Stimulated activated memory B cell treated with anti-CD40 and anti-IgM and Interleukin-4, amounts not matched to agents 10 μg/mL and 1 μg/mL and 100 μg/mL, for 72 hours (primary cell): ENCODE data around the gene RUNX3.

Experiments
- ATAC-seq: fragments of 150-1000 bp; cut with Tn5 transposase; 2 replicates; pipeline ENCODE4 v1.10.0; 2021
- H3K27ac Mint-ChIP-seq: one replicate; pipeline ENCODE4 v1.8.0; 2022; ENCODE audit warnings: mild to moderate bottlenecking, mixed read lengths
- H3K27me3 Mint-ChIP-seq: one replicate; pipeline ENCODE4 v1.8.0; 2022; ENCODE audit warnings: mixed read lengths
- H3K36me3 Mint-ChIP-seq: one replicate; pipeline ENCODE4 v1.8.0; 2022; ENCODE audit warnings: mixed read lengths
- H3K4me1 Mint-ChIP-seq: one replicate; pipeline ENCODE4 v1.8.0; 2022; ENCODE audit warnings: mixed read lengths
- H3K4me3 Mint-ChIP-seq: one replicate; pipeline ENCODE4 v1.8.0; 2022; ENCODE audit warnings: mild to moderate bottlenecking, moderate library complexity, mixed read lengths
- H3K9me3 Mint-ChIP-seq: one replicate; pipeline ENCODE4 v1.8.0; 2022; ENCODE audit warnings: mixed read lengths

RUNX3 gene

DNA sequence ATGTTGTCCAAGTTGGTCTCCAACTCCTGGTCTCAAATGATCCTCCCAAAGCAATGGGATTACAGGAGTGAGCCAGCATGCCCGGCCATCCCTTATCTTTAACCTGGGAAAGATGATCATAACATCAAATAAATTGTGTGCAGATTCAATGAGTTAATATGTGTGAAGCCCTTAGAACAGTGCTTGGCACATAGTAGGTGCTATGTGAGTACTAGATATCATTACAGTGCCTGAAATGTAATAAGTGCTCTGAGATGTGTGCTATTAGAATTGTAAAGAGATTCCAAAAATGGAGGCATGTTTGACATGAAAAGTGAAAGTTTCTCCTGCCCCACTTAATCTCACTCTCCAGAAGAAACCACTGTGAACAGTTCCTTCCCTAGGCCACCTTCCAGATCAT is 71.8 kb downstream of the RUNX3 start:
- no peak overlapping the region for H3K4me3 Mint-ChIP-seq

DNA sequence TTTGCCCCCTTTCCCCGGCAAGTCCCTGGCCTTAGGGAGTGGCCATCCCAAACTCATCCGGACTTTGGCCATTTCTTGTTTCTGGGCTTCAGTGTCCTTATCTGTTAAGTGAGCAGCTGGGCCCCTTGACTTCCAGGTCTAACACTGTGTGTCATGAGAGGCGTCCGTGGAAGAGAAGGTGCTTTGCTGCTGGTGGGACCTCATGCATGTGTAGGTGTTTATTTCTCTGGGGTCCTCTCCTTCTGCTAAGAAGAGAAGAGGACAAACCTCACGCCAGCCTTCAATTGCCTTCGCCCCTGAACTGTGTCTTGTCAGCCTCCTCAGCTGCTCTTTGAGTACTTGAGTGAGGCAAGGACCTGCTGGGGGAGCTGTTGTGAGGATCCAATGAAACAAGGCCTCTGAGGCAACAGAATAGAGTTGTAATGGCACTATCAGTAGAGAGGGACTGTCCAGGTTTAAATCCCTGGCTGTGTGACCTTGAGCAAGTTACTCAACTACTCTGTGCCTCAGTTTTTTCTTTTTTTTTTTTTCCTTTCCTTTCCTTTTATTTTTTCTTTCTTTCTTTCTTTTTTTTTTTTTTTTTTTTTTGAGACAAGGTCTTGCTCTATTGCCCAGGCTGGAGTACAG is 72.5 kb downstream of the RUNX3 start:
- no peaks in the 10 kb centered on the region for H3K9me3 Mint-ChIP-seq
- no peaks in the 10 kb centered on the region for H3K4me1 Mint-ChIP-seq
- H3K27ac Mint-ChIP-seq, result no peak overlapping the region
- peaks cover 14% of the 10 kb centered on the region for H3K27me3 Mint-ChIP-seq
- ATAC-seq, result no peak
- no peak overlapping the region for H3K4me3 Mint-ChIP-seq
- no peaks in the 10 kb centered on the region for H3K36me3 Mint-ChIP-seq

More for the DNA sequence above, 71.8 kb downstream of the RUNX3 start:
- no peak overlapping the region for H3K27ac Mint-ChIP-seq
- H3K9me3 Mint-ChIP-seq, result no peaks in the 10 kb centered on the region
- H3K36me3 Mint-ChIP-seq, result no peaks in the 10 kb centered on the region
- no peak for ATAC-seq
- H3K27me3 Mint-ChIP-seq, result peaks cover 20% of the 10 kb centered on the region
- no peaks in the 10 kb centered on the region for H3K4me1 Mint-ChIP-seq

DNA sequence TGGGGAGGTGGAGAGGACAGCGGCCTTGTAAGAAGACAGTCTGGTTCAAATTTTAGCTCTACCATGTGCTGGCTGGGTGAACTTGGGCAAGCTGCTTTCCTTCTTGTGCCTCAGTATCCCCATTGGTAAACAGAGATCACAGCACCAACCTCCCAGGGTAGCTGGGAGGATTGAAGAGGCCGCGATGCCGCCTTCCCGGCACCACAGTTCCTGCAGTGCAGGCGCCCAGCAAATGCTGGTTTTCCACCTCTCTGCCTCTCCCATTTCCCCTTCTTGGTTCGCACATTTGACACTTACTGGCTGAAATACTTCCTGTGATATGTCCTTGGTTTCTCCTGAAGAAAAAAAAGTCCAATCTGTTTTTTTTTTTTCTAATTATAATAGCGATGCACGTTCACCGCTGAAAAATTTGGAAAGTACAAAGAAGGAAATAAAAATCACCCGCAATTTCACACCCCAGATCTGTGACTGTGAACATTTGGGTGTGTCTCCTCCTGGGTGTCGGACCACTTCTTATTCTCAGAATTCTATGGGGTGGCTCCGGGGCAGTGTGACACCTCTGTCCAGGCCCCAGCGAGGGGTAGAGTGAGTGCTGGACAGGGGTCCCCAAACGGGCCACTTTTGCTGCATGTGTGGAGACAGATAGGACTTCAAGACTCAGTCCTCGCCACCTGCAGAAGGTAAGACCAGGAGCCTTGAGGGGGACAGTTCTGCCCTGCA is 73.1 kb downstream of the RUNX3 start:
- ATAC-seq, result no peak
- Mint-ChIP-seq H3K4me1 (no peaks in the 10 kb centered on the region), H3K36me3 (no peaks in the 10 kb centered on the region), H3K9me3 (no peaks in the 10 kb centered on the region), H3K27me3 (peaks cover 14% of the 10 kb centered on the region), H3K4me3 (no peak overlapping the region), H3K27ac (no peak overlapping the region)

DNA sequence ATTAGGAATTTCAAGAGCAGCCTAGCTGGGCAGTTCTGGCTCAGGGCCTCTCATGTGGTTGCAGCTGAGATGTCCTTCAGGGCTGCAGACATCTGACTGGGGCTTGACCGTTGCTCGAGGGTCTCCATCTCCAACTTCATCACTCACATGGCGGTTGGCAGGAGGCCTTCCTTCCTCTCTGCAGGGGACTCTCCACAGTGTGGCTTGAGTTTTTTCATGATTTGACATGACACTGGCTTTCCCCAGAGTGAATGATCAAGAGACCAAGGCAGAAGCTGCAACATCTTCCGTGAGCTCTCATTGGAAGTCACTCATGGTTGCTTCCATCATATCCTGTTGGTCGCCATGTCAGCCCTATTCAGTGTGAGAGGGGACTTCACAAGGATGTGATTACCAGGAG is 74.6 kb downstream of the RUNX3 start:
- no peaks in the 10 kb centered on the region for H3K4me1 Mint-ChIP-seq
- no peak overlapping the region for H3K27ac Mint-ChIP-seq
- H3K4me3 Mint-ChIP-seq, result no peak overlapping the region
- peaks cover 5% of the 10 kb centered on the region for H3K27me3 Mint-ChIP-seq
- no peaks in the 10 kb centered on the region for H3K36me3 Mint-ChIP-seq
- no peaks in the 10 kb centered on the region for H3K9me3 Mint-ChIP-seq
- peak; percentile 24 for ATAC-seq

DNA sequence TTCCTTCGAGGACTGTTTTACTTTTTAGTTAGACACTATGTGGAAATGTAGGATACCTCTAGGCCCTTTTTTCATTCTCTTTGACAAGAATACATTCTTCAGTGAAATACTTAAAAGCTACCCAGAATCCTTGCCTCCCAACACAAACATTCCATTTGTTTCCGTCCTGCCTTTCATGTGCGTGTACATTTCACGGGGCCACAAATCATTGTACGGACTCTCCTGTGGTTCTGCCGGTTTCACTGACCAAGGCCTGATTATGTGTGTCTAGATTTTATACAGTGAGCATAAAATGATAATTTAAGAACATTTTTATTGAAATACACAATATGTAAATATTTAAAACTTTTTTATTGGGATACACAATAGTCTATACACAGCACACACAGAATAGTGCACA is 76.4 kb downstream of the RUNX3 start:
- ATAC-seq, result no peak
- Mint-ChIP-seq H3K27me3 (no peaks in the 10 kb centered on the region), H3K9me3 (no peaks in the 10 kb centered on the region), H3K4me3 (no peak overlapping the region), H3K4me1 (peaks cover 13% of the 10 kb centered on the region), H3K27ac (no peak overlapping the region), H3K36me3 (no peaks in the 10 kb centered on the region)

DNA sequence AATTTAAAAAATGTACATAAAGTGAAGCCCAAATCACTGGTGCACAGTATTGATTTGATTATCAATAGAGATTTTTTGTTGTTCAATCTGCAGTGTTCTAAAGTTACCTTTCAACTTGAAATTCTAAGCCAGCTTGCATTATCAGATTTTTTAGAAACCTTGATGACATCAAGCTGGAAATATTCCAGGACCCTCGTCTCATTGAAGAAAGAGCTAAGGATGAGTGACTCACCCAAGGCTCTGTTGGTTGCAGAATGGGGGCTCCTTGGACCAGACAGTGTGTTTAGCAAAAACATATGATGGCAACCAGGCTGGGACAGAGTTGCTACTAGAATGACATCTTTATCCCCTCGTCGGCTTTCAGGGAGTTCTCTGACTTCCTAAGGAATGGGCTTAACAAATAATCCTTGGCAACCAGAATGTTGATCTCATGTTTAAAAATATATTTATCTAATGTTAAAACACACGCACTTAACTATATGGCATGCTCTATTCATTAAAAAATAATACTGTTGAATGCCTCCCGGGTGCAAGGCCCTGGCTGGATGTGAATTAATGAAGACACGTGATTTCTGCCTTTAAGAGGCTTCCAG is 79.7 kb downstream of the RUNX3 start:
- no peaks in the 10 kb centered on the region for H3K9me3 Mint-ChIP-seq
- ATAC-seq, result no peak
- H3K36me3 Mint-ChIP-seq, result no peaks in the 10 kb centered on the region
- no peak overlapping the region for H3K4me3 Mint-ChIP-seq
- peaks cover 18% of the 10 kb centered on the region for H3K4me1 Mint-ChIP-seq
- peak overlapping the region; percentile 44 for H3K27ac Mint-ChIP-seq
- H3K27me3 Mint-ChIP-seq, result no peaks in the 10 kb centered on the region

DNA sequence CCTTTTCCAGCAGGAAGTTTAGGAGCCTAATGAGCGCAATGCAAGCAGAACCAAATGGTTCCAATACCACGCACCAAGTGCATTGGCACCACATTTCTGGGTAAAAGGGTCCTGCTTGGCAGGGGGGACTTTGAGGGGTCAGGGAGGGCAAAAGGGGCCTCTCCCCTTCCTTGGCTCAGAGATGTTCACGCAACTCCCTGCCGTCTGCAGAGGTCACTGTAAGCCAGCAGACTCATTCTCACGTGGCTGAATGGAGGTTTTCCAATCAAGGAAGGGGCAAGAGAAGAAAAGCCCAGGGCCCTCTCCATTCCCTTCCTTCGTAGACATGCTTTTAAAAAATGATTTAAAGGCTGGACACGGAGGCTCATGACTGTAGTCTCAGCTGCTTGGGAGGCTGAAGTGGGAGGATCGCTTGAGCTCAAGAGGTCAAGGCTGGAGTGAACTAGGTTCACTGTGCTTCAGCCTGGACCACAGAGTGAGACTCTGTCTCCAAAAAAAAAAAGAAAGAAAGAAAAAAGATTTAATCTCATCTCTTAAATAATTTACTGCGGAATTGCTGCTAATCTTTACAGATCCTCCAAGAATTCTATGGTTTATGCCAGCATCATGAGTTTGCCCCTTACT is 80.3 kb downstream of the RUNX3 start:
- no peak for ATAC-seq
- Mint-ChIP-seq H3K27me3 (no peaks in the 10 kb centered on the region), H3K27ac (peak overlapping the region; percentile 44), H3K4me3 (peak overlapping the region; percentile 74), H3K4me1 (peaks cover 18% of the 10 kb centered on the region), H3K9me3 (no peaks in the 10 kb centered on the region), H3K36me3 (no peaks in the 10 kb centered on the region)
